GM13977 (cell line): Measurements from ENCODE around the gene PPP2R5E.

Experiments
- DNase-seq: peaks from one replicate; pipeline ENCODE4 v3.0.0; 2012; ENCODE audit warnings: low spot score
- CTCF ChIP-seq: IDR thresholded peaks from 2 replicates; pipeline ENCODE4 v1.5.1; 2012; ENCODE audit warnings: mild to moderate bottlenecking, control low read depth; ENCODE audit not compliant: insufficient read depth; ENCODE audit errors: extremely low read depth, missing control alignments
- in situ Hi-C: fragments of 300-500 bp; cut with MboI; formaldehyde crosslinking; loops from one replicate; pipeline ENCODE4 v1.12.0; 2022; ENCODE audit warnings: low sequenced_read_pairs, low pct_unique_long_range_greater_than_20kb, mixed read lengths, inconsistent platforms; ENCODE audit not compliant: unreplicated experiment

Gene PPP2R5E

GRCh38 chr14:63454863-63455622 is 88.1 kb downstream of the PPP2R5E start:
- no peak for DNase-seq
- in situ Hi-C loops = no loop called here
- no peak for TF ChIP-seq CTCF

GRCh38 chr14:63454436-63454835 is 88.7 kb downstream of the PPP2R5E start:
- no peak for DNase-seq
- in situ Hi-C loops = no loop called here
- TF ChIP-seq CTCF = no peak

GRCh38 chr14:63453443-63453936 is 89.7 kb downstream of the PPP2R5E start:
- TF ChIP-seq CTCF = no peak
- DNase-seq = no peak
- in situ Hi-C loops = no loop called here

GRCh38 chr14:63452796-63453195 is 90.4 kb downstream of the PPP2R5E start:
- no peak for DNase-seq
- in situ Hi-C loops = no loop called here
- no peak for TF ChIP-seq CTCF

GRCh38 chr14:63448841-63449240 is 94.3 kb downstream of the PPP2R5E start:
- TF ChIP-seq CTCF = no peak
- no peak for DNase-seq
- in situ Hi-C loops = no loop called here

GRCh38 chr14:63444588-63444987 is 98.6 kb downstream of the PPP2R5E start:
- TF ChIP-seq CTCF = no peak
- in situ Hi-C loops = no loop called here

GRCh38 chr14:63443988-63444387 is 99.2 kb downstream of the PPP2R5E start:
- no peak for DNase-seq
- no peak for TF ChIP-seq CTCF

More at GRCh38 chr14:63444588-63444987, 98.6 kb downstream of the PPP2R5E start:
- no peak for DNase-seq

More at GRCh38 chr14:63443988-63444387, 99.2 kb downstream of the PPP2R5E start:
- in situ Hi-C loops = no loop called here
